ENCODE data around the gene ACE2. TPM values are rescaled to one million over a fixed set of nuclear protein-coding genes. Genes with fewer than 3 reads are reported as not detected.

Gene ACE2
- total and polyA plus RNA-seq, 9 of the 15 experiments (the other 6 are each of a cell fraction or from before 2014, with no cell fraction given): 0.03 to 0.09 (median 0.07) TPM; not detected in 6

- TF ChIP-seq ZMIZ1 (IDR thresholded peaks at IDR 0.05; ENCODE audit: low read depth in 2 of 2, low read length in 2 of 2): peak in 1 of 2 experiments; percentile 82; a peak in 2 of 4 replicates
- 0 out of 2 replicates have a peak, but pooled peaks have one; percentile 29 for TF ChIP-seq NR2C1 (IDR thresholded peaks at IDR 0.05)
- 0 out of 2 replicates have a peak, but pooled peaks have one; percentile 37 for TF ChIP-seq NR2C1 (tag; IDR thresholded peaks at IDR 0.05)
- TF ChIP-seq DMBX1 (CRISPR knock-in tag; IDR thresholded peaks at IDR 0.05; ENCODE audit: borderline replicate concordance): peak; percentile 86
- TF ChIP-seq ETV5 (CRISPR knock-in tag; IDR thresholded peaks at IDR 0.05; ENCODE audit: low read depth): peak; percentile 93
- TF ChIP-seq HDAC1 (IDR thresholded peaks at IDR 0.05): peak in 1 of 2 experiments; percentile 58; a peak in 2 of 4 replicates
- TF ChIP-seq NCOR1 (IDR thresholded peaks at IDR 0.05): peak; percentile 92
- no peak for TF ChIP-seq U2AF2 (optimal IDR thresholded peaks at IDR 0.05; ENCODE audit: low read depth, low read length)
- TF ChIP-seq HDAC2 (IDR thresholded peaks at IDR 0.05): 0 out of 2 replicates have a peak, but pooled peaks have one; percentile 60
- peak; percentile 92 for TF ChIP-seq NFIC (IDR thresholded peaks at IDR 0.05)
- no peak for TF ChIP-seq THRB (CRISPR knock-in tag; conservative IDR thresholded peaks at IDR 0.05)
- 0 out of 2 replicates have a peak, but pooled peaks have one; percentile 6 for TF ChIP-seq BHLHE40 (IDR thresholded peaks at IDR 0.05; ENCODE audit: low read length)
- peak; percentile 72 for TF ChIP-seq ZNF592 (IDR thresholded peaks at IDR 0.05)
Measured at GRCh38 chrX:15515931-15516330, 84.8 kb downstream of the ACE2 start (continued).
